PFSK-1 (cell line): Measurements from ENCODE around the gene LIMS1.

Experiments
- FOXP2 ChIP-seq: optimal IDR thresholded peaks from 2 replicates; pipeline ENCODE3; 2011; ENCODE audit warnings: borderline replicate concordance, control low read depth, inconsistent platforms; ENCODE audit not compliant: insufficient read depth; ENCODE audit errors: extremely low read length, extremely low read depth
- POLR2AphosphoS5 ChIP-seq: IDR thresholded peaks from 2 replicates; pipeline ENCODE4 v1.6.1; 2012; ENCODE audit warnings: low read depth, mild to moderate bottlenecking, control low read depth, low read length, moderate library complexity
- REST ChIP-seq, 2 experiments: IDR thresholded peaks; 2 replicates each; pipeline versions ENCODE4 v1.6.1 to v1.8.0; 2011 to 2012; ENCODE audit warnings: low read depth in 2 of 2, low read length in 2 of 2, control low read depth in 1 of 2, inconsistent platforms in 1 of 2, mild to moderate bottlenecking in 1 of 2, moderate library complexity in 1 of 2; ENCODE audit not compliant: insufficient read depth in 1 of 2
- SIN3A ChIP-seq: IDR thresholded peaks from 2 replicates; pipeline ENCODE4 v1.6.1; 2012; ENCODE audit warnings: mild to moderate bottlenecking, low read length, moderate library complexity, borderline replicate concordance; ENCODE audit not compliant: insufficient read depth
- TAF1 ChIP-seq: IDR thresholded peaks from 2 replicates; pipeline ENCODE4 v1.6.1; 2012; ENCODE audit warnings: low read length, control low read depth, borderline replicate concordance; ENCODE audit not compliant: insufficient read depth

- TF ChIP-seq REST (IDR thresholded peaks at IDR 0.05; ENCODE audit: insufficient read depth in 1 of 2, low read depth in 2 of 2, low read length in 2 of 2) (no peak), TAF1 (no peak), POLR2AphosphoS5 (no peak), SIN3A (no peak), FOXP2 (no peak)
Observed at GRCh38 chr2:108605947-108606346, 71.7 kb downstream of the LIMS1 start.
